ENCODE measurements around the gene CREBRF. TPM values are rescaled to one million over a fixed set of nuclear protein-coding genes. Genes with fewer than 3 reads are reported as not detected.

CREBRF gene
- total RNA-seq, 2 experiments from 2014 or later: 12.1 to 12.5 TPM

DNA sequence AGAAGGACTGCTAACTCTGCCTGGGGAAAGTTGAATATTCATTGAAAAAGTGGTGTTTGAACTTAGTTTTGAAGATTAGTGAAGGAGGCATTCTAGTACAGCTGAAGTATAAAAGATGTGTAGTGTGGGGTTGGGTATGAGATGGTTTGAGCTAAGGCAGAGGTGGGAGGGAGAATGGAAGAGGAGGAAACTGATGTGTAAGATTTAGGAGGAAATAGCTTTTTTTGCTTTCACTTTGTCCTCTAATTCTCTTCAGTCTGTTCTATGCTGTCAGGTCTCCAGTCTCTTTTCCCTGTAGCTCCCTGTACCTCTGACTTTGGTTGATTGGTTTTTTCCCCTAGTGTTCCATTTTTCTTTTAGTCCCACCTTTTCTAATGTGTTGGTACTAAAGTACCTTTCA, 9.0 kb downstream of the CREBRF start:
- Histone ChIP-seq H3K79me2 (ENCODE audit: insufficient read depth, low read depth, low read length) (peaks cover 12% of the 10 kb centered on the region; the same call in 1 of the 2 replicates), H4K20me1 (ENCODE audit: insufficient read depth, low read length) (no peaks in the 10 kb centered on the region), H3K36me3 (ENCODE audit: insufficient read depth, low read length) (no peaks in the 10 kb centered on the region), H3K27ac (ENCODE audit: low read depth, low read length, poor library complexity, severe bottlenecking) (peak overlapping the region; percentile 6), H3K4me1 (ENCODE audit: insufficient read depth, low read length, poor library complexity, severe bottlenecking) (peaks cover 15% of the 10 kb centered on the region), H3K4me2 (ENCODE audit: low read length) (peak overlapping the region; percentile 63), H3K9me3 (ENCODE audit: low read length) (no peaks in the 10 kb centered on the region), H2AFZ (ENCODE audit: low read length) (no peak overlapping the region), H3K9me2 (ENCODE audit: insufficient read depth, low read length) (no peaks in the 10 kb centered on the region), H3K4me3 (ENCODE audit: low read depth, low read length, poor library complexity, severe bottlenecking) (peak overlapping the region; percentile 45)
- intact Hi-C loops (cut with micrococcal nuclease; ENCODE audit: unreplicated experiment): no loop called here
- DNase-seq (ENCODE audit: low spot score): peak; percentile 20
- no TSS peak for BruUV-seq (replicated peaks)
- TF ChIP-seq, protein P1, sequence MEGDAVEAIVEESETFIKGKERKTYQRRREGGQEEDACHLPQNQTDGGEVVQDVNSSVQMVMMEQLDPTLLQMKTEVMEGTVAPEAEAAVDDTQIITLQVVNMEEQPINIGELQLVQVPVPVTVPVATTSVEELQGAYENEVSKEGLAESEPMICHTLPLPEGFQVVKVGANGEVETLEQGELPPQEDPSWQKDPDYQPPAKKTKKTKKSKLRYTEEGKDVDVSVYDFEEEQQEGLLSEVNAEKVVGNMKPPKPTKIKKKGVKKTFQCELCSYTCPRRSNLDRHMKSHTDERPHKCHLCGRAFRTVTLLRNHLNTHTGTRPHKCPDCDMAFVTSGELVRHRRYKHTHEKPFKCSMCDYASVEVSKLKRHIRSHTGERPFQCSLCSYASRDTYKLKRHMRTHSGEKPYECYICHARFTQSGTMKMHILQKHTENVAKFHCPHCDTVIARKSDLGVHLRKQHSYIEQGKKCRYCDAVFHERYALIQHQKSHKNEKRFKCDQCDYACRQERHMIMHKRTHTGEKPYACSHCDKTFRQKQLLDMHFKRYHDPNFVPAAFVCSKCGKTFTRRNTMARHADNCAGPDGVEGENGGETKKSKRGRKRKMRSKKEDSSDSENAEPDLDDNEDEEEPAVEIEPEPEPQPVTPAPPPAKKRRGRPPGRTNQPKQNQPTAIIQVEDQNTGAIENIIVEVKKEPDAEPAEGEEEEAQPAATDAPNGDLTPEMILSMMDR (conservative IDR thresholded peaks at IDR 0.05; ENCODE audit: low read length): no peak
- no peak for TF ChIP-seq EZH2phosphoT487 (IDR thresholded peaks at IDR 0.05; ENCODE audit: borderline replicate concordance, low read depth, low read length)
- ChIA-PET CTCF (ENCODE audit: unreplicated experiment) (no interaction called here), POLR2A (interaction anchor here (1.5 to 2.1 kb wide), 3 partner anchors 8 to 77 kb away, joined by 3 to 19 read pairs (median 3); no protein-coding TSS in a partner anchor)

DNA sequence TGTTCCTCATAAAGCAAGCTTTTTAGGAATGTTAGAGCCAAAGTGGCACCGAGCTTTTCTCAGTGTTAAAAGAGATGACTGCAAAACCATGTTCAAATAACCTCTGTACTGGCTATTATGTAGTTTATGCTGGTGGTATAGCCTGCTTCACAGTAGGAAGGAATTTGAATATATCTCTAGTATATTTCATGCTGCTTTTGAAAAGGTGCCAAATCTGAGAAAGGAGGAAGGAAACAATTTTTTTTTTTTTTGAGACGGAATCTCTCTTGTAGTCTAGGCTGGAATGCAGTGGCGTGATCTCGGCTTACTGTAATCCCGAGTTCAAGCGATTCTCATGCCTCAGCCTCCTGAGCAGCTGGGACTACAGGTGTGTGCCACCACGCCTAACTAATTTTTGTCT, 13.5 kb downstream of the CREBRF start:
- Histone ChIP-seq H3K4me3 (ENCODE audit: low read depth, low read length, poor library complexity, severe bottlenecking) (no peak overlapping the region), H3K4me2 (ENCODE audit: low read length) (no peak overlapping the region), H3K9me3 (ENCODE audit: low read length) (no peaks in the 10 kb centered on the region), H4K20me1 (ENCODE audit: insufficient read depth, low read length) (no peaks in the 10 kb centered on the region), H3K79me2 (ENCODE audit: insufficient read depth, low read depth, low read length) (peaks cover 6% of the 10 kb centered on the region; the same call in 1 of the 2 replicates), H3K27ac (ENCODE audit: low read depth, low read length, poor library complexity, severe bottlenecking) (no peak overlapping the region), H3K36me3 (ENCODE audit: insufficient read depth, low read length) (no peaks in the 10 kb centered on the region), H3K4me1 (ENCODE audit: insufficient read depth, low read length, poor library complexity, severe bottlenecking) (peaks cover 15% of the 10 kb centered on the region), H2AFZ (ENCODE audit: low read length) (no peak overlapping the region), H3K9me2 (ENCODE audit: insufficient read depth, low read length) (no peaks in the 10 kb centered on the region)
- ChIA-PET CTCF (ENCODE audit: unreplicated experiment) (no interaction called here), POLR2A (interaction anchor here (0.7 to 1.0 kb wide), 2 partner anchors 10 to 13 kb away, joined by 3 read pairs; no protein-coding TSS in a partner anchor)
- TF ChIP-seq EZH2phosphoT487 (IDR thresholded peaks at IDR 0.05; ENCODE audit: borderline replicate concordance, low read depth, low read length): no peak
- TF ChIP-seq, protein P1 (conservative IDR thresholded peaks at IDR 0.05; ENCODE audit: low read length): no peak
- no peak for DNase-seq (ENCODE audit: low spot score)
- BruUV-seq (replicated peaks): no TSS peak
- intact Hi-C loops (cut with micrococcal nuclease; ENCODE audit: unreplicated experiment): no loop called here

DNA sequence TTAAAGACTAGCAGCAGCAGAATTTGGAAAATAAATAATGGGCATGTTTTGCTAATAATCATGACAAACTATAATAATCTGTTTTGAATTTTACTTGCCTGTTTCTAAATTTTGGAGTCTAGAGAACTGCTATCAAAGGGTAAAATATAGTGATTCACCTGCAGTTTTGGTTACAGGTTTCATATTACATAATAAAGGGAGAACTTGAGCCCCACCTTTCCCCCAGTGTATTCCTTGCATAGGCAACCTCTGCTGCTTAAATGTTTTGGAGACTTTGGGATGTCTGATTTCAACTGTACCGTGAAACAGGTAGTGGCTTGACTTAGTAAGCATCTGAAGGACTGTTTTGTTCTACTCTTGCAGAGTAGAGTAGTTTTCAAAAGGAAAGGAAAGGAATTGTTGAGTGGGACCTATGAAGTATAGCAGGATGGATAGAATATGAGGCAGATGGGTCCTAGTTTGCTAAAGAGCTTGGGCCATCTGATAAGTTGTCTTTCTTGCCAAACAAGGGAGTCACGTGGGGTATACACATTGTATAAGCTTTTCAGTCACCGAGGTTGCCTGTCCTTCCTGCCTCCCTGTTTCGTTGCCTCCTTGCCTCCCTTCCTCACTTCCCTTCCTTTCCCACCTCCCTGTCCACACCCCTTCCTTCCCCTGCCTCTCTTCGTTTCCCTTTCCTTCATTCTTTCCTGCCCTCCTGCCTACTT, 19.1 kb downstream of the CREBRF start:
- H3K36me3 ChIP-seq (ENCODE audit: insufficient read depth, low read length): no peaks in the 10 kb centered on the region
- H3K4me2 ChIP-seq (ENCODE audit: low read length): no peak overlapping the region
- ChIA-PET POLR2A (interaction anchor here (0.6 to 1.1 kb wide), 2 partner anchors 37 to 102 kb away, joined by 3 read pairs; no protein-coding TSS in a partner anchor), CTCF (ENCODE audit: unreplicated experiment) (no interaction called here)
- DNase-seq (ENCODE audit: low spot score): no peak
- BruUV-seq (replicated peaks): no TSS peak
- H3K79me2 ChIP-seq (ENCODE audit: insufficient read depth, low read depth, low read length): no peaks in the 10 kb centered on the region
- H3K4me3 ChIP-seq (ENCODE audit: low read depth, low read length, poor library complexity, severe bottlenecking): no peak overlapping the region
- no peaks in the 10 kb centered on the region for H3K9me3 ChIP-seq (ENCODE audit: low read length)
- no peaks in the 10 kb centered on the region for H3K4me1 ChIP-seq (ENCODE audit: insufficient read depth, low read length, poor library complexity, severe bottlenecking)
- no peaks in the 10 kb centered on the region for H3K9me2 ChIP-seq (ENCODE audit: insufficient read depth, low read length)
- TF ChIP-seq, protein P1 (conservative IDR thresholded peaks at IDR 0.05; ENCODE audit: low read length): no peak
- TF ChIP-seq EZH2phosphoT487 (IDR thresholded peaks at IDR 0.05; ENCODE audit: borderline replicate concordance, low read depth, low read length): no peak
- H4K20me1 ChIP-seq (ENCODE audit: insufficient read depth, low read length): no peaks in the 10 kb centered on the region
- H3K27ac ChIP-seq (ENCODE audit: low read depth, low read length, poor library complexity, severe bottlenecking): no peak overlapping the region
- no peak overlapping the region for H2AFZ ChIP-seq (ENCODE audit: low read length)
- intact Hi-C loops (cut with micrococcal nuclease; ENCODE audit: unreplicated experiment): no loop called here
